ENCODE data around the gene IFIT2.

GRCh38 chr10:89270153-89270483, 31.7 kb upstream of the IFIT2 start:
- TF ChIP-seq, protein P1, sequence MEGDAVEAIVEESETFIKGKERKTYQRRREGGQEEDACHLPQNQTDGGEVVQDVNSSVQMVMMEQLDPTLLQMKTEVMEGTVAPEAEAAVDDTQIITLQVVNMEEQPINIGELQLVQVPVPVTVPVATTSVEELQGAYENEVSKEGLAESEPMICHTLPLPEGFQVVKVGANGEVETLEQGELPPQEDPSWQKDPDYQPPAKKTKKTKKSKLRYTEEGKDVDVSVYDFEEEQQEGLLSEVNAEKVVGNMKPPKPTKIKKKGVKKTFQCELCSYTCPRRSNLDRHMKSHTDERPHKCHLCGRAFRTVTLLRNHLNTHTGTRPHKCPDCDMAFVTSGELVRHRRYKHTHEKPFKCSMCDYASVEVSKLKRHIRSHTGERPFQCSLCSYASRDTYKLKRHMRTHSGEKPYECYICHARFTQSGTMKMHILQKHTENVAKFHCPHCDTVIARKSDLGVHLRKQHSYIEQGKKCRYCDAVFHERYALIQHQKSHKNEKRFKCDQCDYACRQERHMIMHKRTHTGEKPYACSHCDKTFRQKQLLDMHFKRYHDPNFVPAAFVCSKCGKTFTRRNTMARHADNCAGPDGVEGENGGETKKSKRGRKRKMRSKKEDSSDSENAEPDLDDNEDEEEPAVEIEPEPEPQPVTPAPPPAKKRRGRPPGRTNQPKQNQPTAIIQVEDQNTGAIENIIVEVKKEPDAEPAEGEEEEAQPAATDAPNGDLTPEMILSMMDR (IDR thresholded peaks at IDR 0.05) = no peak
- TF ChIP-seq POLR2A (IDR thresholded peaks at IDR 0.05) = no peak
